Superior temporal gyrus (tissue), 1 donor: ENCODE results near the gene SLC6A1.
A peak's percentile ranks its signal among the peaks of the same experiment; 100 is the strongest.

Experiments used
- DNase-seq: peaks from one replicate; pipeline ENCODE4 v3.0.0-alpha.2; 2016; ENCODE audit errors: extremely low spot score

The SLC6A1 gene

DNA sequence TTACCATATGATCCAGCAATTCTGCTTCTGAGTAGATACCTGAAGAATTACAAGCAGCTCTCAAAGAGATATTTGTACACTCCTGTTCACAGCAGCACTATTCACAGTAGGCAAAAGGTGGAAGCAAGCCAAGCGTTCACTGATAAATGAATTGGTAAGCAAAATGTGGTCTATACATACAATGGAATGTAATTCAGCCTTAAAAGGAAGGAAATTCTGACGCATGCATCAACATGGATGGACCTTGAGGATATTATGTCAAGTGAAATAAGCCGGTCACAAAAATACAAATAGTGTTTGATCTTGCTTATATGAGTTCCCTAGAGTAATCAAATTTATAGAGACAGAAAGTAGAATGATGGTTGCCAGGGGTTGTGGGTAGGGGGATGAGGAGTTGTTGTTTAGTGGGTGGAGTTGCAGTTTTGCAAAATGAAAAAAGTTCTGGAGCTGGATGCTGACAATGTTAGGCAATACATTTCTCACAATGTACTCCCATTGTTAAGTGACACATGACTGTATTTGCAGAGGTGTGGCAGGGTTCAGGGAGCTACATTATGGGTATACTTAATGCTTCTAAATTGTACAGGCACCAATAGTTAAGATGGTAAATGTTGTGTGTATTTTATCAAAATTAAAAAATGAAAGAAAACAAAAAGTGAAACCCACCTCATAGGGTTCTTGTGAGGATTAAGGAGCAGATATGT is 26.7 kb downstream of the SLC6A1 start:
- no peak for DNase-seq

DNA sequence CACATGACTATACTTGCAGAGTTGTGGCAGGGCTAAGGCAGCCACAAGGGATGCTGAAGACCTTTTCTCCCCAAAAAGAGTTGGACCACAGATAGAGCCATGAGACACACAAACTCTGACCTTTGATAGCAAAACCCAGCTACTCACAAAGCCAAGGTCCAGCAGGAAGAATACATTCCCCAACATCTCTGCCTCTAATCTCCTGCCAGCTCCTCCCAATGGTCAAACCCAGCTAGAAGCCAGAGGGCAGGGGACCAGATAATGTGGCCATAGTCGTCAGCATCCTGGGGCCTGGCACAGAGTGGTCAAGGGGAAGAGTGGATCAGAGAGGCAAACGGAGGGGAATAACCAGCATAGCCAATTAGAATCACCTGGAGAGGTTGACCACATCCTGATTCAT is 28.2 kb downstream of the SLC6A1 start:
- peak; percentile 16 for DNase-seq

DNA sequence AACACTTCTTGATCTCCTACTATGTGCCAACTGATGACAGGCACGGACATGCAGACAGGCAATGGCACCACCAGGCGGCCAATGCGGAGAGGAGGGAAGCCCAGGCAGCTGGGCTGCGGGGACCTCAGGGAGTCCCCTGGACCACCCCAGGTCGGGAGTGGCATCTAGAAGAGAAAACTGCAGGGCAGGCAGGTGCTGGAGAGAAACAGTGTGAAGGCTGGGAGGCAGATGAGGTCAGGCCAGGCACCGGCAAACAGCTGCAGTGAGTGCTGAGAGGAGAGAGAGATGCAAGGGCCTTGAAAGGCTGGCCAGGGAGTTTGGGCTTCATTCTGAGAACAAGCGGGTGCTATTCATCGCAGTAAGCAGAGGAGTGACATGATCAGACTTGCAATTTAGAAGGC is 29.1 kb downstream of the SLC6A1 start:
- peak; percentile 78 for DNase-seq

DNA sequence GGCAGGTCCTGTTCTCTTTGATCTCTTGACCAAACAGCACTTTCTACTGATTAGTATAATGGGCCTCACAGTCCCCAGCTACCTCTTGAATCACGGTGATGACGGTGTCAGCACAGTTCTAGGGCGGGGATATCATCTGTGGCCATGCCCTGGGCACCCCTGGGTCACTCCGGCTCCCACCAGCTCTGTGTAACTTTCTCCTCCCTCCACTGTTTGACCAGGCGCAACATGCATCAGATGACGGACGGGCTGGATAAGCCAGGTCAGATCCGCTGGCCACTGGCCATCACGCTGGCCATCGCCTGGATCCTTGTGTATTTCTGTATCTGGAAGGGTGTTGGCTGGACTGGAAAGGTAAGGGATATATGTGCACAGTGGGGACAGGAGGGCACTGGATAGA is 29.6 kb downstream of the SLC6A1 start:
- no peak for DNase-seq

DNA sequence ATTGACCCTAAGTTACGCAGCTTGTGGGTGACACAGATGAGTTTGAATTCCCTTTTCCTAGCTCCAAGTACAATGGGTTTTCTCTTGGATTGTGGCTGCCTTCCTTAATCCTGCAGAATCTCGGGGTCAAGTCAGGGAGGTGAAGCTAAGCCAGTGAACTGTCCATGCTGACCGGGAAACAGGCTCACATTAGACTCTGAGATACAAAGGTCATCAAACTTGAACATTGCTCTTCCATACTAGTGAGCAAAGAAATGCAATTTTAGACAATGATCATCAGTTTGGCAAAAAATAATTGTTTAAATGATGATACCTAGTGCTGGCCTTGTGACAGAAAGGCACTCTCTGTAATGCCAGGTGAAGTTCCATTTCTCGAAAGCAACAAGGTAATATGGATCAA is 31.6 kb downstream of the SLC6A1 start:
- DNase-seq, result no peak

DNA sequence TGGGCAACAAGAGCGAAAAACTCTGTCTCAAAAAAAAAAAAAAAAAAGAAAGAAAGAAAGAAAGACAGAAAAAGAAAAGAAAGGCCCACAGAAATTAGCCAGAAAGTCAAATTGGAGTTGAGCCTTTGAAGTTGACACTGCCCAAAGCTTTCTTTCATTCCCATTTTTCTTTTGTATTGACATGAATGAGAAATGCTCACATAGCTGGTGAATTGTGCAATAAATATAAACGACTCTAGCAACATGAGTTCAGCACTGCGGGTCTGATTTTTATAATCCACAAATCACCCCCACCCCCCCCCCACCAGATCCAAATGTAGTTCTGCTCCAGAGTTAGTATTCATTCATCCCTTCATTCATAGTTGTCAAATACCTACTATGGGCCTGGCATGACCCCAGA is 37.4 kb downstream of the SLC6A1 start:
- DNase-seq, result no peak

DNA sequence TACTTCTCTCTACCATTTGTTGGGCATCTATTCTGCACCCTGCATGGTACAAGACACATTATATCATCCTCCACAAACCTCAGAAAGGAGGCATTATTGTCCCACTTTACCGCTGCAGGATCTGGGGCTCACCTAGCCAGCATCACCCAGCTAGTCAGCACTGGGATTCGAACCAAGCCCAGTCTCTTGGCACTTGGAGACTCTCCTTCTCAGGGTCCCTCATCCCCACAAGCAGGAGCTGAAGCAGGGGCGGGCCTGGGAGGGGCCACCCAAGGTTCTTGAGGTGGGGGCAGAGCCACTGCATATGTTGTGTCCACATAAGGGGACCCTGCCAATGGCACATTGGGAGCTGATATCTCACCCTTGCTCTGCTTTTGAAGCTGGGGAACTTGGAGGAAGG is 41.3 kb downstream of the SLC6A1 start:
- DNase-seq, result no peak

DNA sequence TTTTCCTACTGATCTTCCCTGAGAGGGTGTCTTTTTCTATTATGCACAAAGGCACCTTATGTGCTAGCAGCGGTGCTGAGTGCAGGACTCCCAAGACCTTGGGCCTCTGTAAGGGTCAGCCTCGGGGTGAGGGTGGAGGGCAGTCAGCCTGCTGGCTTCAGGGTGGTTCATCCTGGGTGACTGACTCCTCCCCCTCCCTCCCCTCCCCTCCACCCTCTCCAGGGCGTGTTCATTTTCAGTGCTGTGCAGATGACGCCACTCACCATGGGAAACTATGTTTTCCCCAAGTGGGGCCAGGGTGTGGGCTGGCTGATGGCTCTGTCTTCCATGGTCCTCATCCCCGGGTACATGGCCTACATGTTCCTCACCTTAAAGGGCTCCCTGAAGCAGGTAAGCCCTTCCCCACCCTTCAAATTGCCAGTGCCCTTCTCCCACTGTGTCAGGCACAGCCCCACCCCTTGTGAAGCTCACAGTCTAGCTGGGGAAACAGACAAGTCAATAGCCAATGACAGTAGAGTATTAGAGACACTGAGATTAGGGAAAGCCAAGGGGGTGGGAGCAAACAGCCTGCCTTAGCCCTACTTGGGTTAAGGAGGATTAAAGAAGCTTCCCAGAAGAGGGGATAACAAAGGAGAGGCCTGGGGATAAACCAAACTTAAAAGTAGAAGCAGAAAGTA is 41.9 kb downstream of the SLC6A1 start:
- DNase-seq, result no peak

DNA sequence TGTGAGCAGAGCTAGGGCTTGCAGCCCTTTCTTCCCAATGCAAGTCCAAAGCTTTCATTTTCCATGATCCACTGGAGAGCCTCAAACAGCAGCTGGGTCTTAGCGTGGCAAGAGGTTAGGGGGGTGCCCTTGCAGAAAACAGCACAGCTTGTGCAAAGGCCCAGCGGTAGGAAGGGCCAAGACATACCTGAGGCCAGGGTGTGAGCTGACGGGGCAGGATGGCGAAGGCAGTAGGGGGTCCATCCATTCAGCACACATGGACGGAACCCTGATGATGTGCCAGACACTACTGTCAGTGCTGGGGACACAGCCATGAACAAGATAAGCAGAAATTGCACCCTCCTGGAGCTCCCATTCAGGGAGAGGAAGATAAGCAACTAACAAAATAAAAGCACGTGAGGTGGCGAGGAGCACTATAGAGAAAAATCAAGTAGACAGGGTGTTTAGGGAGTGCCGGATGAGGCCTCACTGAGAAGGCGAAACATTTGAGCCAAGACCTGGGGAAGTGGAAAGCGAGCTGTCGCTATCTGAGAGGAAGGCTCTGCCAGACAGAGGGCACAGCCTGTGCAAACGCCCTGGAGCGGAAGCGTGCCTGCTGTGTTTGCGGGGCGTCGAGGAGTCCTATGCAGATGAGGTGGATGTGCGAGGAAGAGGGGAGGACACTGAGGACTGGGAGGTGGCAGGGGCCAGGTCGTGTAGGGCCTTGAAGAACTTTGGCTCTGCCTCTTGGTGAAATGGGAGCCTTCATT is 43.4 kb downstream of the SLC6A1 start:
- no peak for DNase-seq

DNA sequence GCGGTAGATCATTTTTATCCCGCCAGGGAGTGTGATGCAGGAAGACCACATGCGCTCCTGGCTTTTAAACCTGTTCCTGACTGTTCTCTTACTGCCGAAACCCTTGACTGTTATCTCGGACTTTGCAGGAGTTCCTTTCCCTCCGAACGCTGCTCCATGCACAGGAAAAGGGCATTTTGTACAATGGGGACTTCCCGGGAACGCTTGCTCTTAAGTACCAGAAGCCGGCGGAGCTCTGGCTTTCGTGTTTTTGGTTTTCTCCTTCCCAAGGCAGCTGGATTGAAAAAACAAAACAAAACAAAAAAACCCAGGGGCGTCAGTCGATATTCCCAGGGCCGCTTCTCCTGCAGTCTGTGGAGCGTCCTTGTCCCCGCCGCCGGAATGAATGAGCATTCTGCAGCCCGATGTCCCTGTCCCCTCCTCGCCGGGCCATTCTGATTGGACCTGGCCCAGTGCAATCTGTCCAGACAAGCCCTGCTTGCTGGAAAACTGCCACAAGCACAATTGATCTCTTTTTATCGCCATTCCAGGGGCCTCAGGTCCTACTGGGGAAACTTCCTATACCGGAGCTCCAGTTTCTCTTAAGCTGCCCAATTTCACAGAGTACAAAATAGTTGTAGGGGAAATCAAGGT is 44.8 kb downstream of the SLC6A1 start:
- DNase-seq, result peak; percentile 29

DNA sequence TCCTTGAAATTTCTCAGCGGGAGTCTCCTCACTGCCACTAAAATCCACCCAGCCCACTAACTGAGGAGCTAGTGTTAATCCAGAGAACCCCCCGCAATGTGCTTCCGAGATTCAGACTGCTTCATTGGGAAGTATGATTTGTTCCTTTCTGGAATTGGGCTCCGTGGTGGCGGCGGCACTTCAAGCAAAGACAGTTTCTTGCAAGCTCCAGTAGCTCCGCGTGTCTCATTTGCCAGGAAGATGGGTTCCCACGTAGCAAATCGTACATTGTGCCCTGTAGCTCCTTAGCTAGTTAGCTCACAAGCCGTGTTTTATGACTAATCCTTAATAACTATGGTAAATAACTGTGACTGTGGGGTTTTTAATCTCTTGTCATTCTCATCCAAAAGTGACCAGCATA is 45.4 kb downstream of the SLC6A1 start:
- DNase-seq, result peak; percentile 15

DNA sequence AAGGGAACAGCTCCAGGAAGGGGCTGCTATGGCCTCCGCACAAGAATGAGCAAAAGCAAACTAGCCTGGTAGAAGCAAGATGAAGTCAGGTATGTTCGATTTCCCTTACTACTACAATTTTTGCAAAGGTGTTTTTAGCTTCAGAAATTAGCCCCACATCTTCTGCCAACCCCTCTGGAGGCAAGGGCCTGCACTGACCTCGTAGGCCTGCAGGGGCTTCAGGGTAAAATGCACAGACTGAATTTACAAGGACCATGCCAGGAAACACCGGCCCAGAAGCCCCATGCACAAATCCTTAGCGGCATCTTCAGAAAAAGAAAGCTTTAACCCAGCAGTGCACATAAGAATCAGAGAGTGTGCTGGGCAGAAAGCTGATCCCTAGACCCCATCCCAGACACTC is 53.0 kb downstream of the SLC6A1 start:
- DNase-seq, result no peak

DNA sequence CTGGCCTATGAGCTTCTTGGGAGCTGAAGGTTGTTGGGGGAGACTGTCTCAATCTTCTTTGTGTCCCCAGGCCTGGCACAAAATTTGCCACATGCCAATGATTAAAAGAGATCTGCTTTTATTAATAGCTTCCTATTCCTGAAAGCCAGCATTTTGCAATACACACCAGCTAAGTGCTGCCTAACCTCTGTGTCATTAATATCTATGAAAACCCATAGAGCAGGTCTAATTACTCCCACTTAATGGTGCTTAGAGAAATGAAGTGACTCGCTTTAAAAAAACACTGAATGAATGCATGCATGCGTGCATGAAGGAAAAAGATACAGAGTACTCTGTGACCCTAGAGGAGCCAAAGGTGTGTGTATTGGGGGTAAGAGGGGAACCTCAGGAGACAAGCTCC is 55.0 kb downstream of the SLC6A1 start:
- DNase-seq, result no peak

DNA sequence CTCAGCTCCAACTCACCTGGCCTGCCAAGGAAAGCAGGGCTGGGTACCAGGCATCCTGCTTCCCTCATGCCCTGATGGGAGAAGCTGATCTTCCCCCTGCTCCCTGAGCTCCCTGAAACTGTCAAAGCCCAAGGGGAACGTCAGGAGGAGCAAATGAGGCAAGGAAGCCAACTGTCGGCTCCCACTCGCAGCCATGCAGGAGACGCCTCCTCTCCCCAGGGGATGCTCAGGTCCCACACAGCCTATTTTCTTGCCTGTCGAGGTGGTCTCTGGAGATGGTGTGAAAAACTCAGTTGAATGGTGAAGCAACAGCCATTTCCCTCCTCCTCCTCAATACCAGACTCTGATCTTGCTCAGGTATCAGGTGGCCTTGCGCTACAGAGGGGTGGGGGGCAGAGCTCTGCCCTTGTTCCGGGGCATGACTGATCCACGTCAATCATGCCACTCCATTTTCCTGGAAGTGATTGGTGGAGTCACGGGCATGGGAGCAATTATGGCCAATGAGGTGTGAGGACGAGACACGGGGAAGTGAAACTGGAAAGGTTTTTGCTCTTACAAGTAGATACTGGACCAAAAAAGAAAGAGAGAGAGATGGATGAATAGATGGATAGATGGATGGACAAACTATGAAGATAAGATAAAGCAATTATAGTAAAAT is 58.2 kb downstream of the SLC6A1 start:
- no peak for DNase-seq

DNA sequence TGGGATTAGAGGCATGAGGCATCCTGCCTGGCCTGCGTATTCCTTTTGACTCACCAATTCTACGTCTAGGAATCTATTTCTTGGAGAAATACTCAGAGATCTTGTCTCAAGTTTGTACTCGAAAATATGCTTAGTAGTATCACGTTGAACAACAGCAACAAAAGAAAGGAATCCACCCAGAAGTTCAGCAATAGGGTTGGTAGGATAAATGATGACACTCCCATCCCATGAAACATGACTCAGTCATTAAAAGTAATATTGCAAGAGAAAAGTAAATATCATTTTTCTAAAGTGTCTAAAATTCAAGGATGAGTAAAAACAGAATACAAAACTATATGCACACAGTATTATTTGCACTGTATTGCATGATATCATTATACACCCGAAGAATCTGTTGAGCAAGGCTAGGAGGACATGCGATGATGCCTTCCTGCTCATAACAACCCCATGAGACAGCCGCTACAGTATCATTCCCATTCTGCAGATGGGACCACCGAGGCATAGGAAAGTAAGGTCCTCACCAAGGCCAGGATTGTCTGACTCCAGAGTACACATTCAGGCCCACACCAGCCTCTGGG is 61.5 kb downstream of the SLC6A1 start:
- no peak for DNase-seq

DNA sequence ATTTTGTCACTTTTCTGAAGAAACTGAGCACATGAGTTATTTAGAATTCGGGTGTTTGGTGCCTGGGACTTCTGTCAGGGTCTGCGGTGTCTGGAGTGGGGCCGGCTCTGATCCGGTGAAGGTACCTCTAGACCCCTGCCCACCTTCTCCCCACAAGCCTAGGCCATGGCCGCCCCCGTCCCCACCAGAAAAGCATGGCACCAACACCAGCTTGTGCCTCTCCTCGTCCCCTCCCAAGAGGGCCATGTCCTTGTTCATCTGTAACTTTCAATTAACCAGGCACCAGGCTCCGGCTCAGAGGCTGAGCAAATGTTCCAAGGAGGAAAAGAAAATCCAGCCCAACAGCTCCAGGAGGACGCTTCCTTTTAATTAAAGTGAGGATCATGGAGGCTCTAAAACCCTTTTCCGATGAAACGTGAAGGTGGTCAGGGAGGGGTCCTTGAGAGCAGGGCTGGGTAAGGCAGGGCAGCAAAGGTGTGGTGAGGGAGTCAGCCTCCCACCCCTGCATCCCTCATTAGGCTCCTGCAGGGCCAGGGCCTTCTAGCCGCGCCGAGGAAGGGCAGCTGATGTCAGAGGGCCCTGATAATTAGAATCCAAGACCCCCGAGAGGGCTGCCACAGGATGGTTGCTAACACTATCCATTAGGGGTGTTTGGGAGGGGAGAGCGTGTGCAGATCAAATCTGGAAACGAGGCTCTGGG is 62.3 kb downstream of the SLC6A1 start:
- no peak for DNase-seq

DNA sequence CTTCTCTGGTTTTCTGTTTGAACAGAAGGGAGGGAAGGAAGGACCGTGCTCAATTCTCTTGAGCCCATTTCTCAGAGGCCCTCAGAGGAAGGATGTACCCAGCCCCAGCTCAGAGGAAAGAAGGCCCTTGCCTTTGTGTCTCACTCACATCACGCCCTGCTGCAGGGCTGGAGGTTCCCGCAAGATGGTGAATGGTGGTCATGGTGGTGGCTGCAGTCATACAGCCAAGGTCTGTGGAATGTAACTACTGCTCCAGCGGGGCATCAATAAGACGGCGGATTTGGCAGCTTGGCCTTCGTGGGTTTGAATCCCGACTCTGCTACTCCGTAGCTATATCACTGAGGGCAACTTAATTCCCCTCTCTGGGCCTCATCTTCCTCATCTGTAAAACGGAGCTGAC is 62.9 kb downstream of the SLC6A1 start:
- no peak for DNase-seq

DNA sequence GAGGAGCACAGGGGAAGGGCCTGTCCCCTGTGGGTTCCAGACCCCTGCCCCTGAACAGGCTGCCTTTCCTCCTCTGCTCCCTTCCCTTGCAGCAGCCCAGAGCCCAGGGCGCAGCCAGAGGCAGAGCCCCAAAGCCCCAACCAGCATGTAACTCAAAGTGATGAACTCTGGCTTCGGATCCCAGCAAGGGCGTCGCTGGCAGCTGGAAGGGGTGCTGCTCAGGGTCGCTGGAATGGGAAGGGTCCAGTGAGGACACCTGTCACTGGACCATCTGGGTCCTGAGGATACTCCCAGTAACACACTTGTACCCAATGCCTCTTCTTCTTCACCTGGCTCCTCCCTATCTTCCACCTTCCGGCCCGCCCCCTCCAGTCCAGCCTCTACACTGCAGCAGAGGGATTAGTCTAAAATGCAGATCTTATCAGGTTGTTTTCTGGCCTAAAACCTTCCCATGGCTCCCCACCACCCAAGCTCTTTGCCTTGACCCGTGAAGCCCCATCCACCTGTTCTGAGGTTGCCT is 64.0 kb downstream of the SLC6A1 start:
- DNase-seq, result no peak

DNA sequence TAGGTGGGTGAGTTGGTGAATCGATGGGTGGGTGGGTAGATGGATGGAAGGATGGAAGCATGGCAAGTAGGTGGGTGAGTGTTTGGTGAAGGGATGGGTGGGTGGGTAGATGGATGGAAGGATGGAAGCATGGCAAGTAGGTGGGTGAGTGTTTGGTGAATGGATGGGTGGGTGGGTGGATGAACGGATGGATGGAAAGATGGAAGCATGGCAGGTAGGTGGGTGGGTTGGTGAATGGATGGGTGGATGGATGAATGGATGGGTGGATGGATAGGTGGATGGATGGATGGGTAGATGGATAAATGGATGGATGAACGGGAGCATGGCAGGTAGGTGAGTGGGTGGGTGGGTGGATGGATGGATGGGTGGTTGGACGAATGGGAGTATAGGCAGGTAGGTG is 65.1 kb downstream of the SLC6A1 start:
- no peak for DNase-seq

DNA sequence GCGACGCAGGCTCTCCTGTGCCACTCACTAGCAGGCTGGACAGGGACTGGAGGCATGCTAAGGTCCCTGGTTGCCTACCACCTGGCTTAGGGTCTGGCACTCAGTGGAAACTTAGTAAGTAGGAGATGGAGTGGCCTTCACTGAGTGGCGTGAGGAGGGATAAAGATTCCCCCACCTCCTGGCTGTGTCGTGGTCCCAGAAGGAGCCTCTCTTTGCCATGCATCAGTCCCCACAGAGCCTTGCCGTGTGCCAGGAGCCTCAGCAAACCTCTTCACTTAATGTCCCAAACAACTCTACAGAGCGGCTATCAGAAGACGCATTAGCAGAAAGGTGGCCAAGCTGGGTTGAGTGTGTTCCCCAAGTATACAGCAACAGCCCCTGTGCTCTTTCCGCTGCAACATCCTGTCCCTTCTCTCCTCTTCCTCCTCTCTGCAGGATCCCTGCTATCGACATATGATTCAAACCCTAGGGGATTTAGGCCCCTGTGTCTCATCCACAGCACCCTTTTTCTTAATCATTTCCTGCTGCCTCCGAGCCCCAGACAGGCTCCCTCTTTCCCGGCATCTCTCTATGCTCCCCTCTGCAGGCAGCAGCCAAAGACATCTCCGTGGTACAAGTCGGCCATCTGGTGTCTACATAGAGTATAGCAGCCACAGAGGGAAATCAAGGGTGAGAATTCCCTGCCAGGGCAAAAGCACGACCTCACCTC is 66.7 kb downstream of the SLC6A1 start:
- peak; percentile 92 for DNase-seq
